K562 (cell line): Measurements from ENCODE around the gene AHI1. TPM values are rescaled to one million over a fixed set of nuclear protein-coding genes. Genes with fewer than 3 reads are reported as not detected.

Source experiments
- AFF1 ChIP-seq, 2 experiments: fragments of 450-650 bp; IDR thresholded peaks; 2 replicates each; pipeline ENCODE4 v1.6.1; 2018; ENCODE audit warnings: mild to moderate bottlenecking in 2 of 2, low read depth in 1 of 2; ENCODE audit not compliant: partially characterized antibody in 2 of 2
- BRF1 ChIP-seq: IDR thresholded peaks from 3 replicates; pipeline ENCODE4 v1.6.1; 2011; ENCODE audit warnings: borderline replicate concordance, mild to moderate bottlenecking; ENCODE audit not compliant: insufficient read length; ENCODE audit errors: extremely low read depth
- C11orf30 ChIP-seq: fragments of 450-650 bp; IDR thresholded peaks from 2 replicates; pipeline ENCODE4 v1.6.1; 2016; ENCODE audit warnings: low read depth, mild to moderate bottlenecking
- CGGBP1 ChIP-seq: fragments of 250-450 bp; sonication (Bioruptor Pico); IDR thresholded peaks from 2 replicates; pipeline ENCODE4 v1.9.0; 2021; ENCODE audit warnings: mild to moderate bottlenecking
- CREM ChIP-seq: IDR thresholded peaks from 2 replicates; pipeline ENCODE4 v1.6.1; 2014; ENCODE audit warnings: antibody characterized with exemption, low read depth
- HEY1 ChIP-seq: fragments of 250-450 bp; sonication (Bioruptor Pico); IDR thresholded peaks from 2 replicates; pipeline ENCODE4 v1.5.0; 2020; ENCODE audit warnings: mild to moderate bottlenecking, moderate library complexity, borderline replicate concordance
- KLF13 ChIP-seq: fragments of 450-650 bp; IDR thresholded peaks from 2 replicates; pipeline ENCODE4 v1.6.1; 2016; ENCODE audit warnings: missing genetic modification characterization, low read depth, mild to moderate bottlenecking, missing compliant biosample characterization, moderate library complexity, borderline replicate concordance
- NCOA1 ChIP-seq: fragments of 450-650 bp; IDR thresholded peaks from 2 replicates; pipeline ENCODE4 v1.6.1; 2016; ENCODE audit warnings: low read depth
- NCOR1 ChIP-seq: fragments of 450-650 bp; IDR thresholded peaks from 2 replicates; pipeline ENCODE4 v1.6.1; 2016; ENCODE audit warnings: mild to moderate bottlenecking, moderate library complexity
- NR2F6 ChIP-seq: fragments of 450-650 bp; formaldehyde crosslinking; IDR thresholded peaks from 2 replicates; pipeline ENCODE4 v1.4.0; 2020; ENCODE audit warnings: mild to moderate bottlenecking
- PKNOX1 ChIP-seq: fragments of 450-650 bp; IDR thresholded peaks from 2 replicates; pipeline ENCODE4 v1.6.1; 2016
- SIN3B ChIP-seq: fragments of 450-650 bp; IDR thresholded peaks from 2 replicates; pipeline ENCODE4 v1.6.1; 2017; ENCODE audit warnings: low read depth, mild to moderate bottlenecking, moderate library complexity
- SNIP1 ChIP-seq: fragments of 450-650 bp; IDR thresholded peaks from 2 replicates; pipeline ENCODE4 v1.7.1; 2017; ENCODE audit warnings: low read depth, mild to moderate bottlenecking
- SOX6 ChIP-seq: fragments of 450-650 bp; IDR thresholded peaks from 2 replicates; pipeline ENCODE4 v1.6.1; 2014; ENCODE audit warnings: mild to moderate bottlenecking
- ZBTB33 ChIP-seq: sonication (generic); formaldehyde crosslinking; IDR thresholded peaks from 2 replicates; pipeline ENCODE4 v1.8.1; 2023; ENCODE audit warnings: mild to moderate bottlenecking, missing genetic modification reagents
- ZNF586 ChIP-seq: fragments of 450-650 bp; formaldehyde crosslinking; conservative IDR thresholded peaks from 2 replicates; pipeline ENCODE4 v1.4.0; 2020; ENCODE audit warnings: mild to moderate bottlenecking, moderate library complexity
- ZNF592 ChIP-seq: fragments of 450-650 bp; IDR thresholded peaks from 2 replicates; pipeline ENCODE4 v1.6.1; 2017; ENCODE audit warnings: antibody characterized with exemption, mild to moderate bottlenecking
- polyA plus RNA-seq, 8 experiments: library from polyadenylated mRNA; depleted of rRNA in 4 of 8; stranded (reverse) in 5 of 8; unstranded in 3 of 8; fragments of >200 nt; fragmentation: Nextera tagmentation in 2 of 8; fragmentation: Illumina TruSeq in 1 of 8; extraction: Ambion mirVana in 2 of 8; extraction: Trizol in 1 of 8; gene quantifications; 2 replicates each; pipeline versions ENCODE4 v1.2.1 to v1.2.3, GENCODE V29; 2011 to 2014; ENCODE audit warnings: inconsistent platforms in 1 of 8, missing spikeins in 1 of 8
- total RNA-seq, 7 experiments: library from RNA; depleted of rRNA in 6 of 7; stranded (reverse); fragments of >200 nt in 6 of 7; fragmentation: Illumina TruSeq in 2 of 7; extraction: Trizol in 2 of 7; gene quantifications; 2 replicates each; pipeline versions ENCODE4 v1.2.1 to v1.2.3, GENCODE V29; 2011 to 2021; ENCODE audit warnings: low replicate concordance in 1 of 7

The AHI1 gene
- total and polyA plus RNA-seq, 9 of the 15 experiments (the other 6 are each of a cell fraction or from before 2014, with no cell fraction given), result 24.7 to 54.9 (median 32.2) TPM

- TF ChIP-seq ZNF592 (peak; percentile 18; the same call in 1 of the 2 replicates), PKNOX1 (no peak), SIN3B (no peak), SNIP1 (no peak), AFF1 (IDR thresholded peaks at IDR 0.05; ENCODE audit: low read depth in 1 of 2, partially characterized antibody in 2 of 2) (no peak), NCOR1 (peak; percentile 78), ZBTB33 (CRISPR knock-in tag) (0 out of 2 replicates have a peak, but pooled peaks have one; percentile 13), C11orf30 (no peak), BRF1 (no peak), NCOA1 (peak; percentile 52; the same call in 1 of the 2 replicates), SOX6 (peak; percentile 75), HEY1 (CRISPR knock-in tag) (no peak), CREM (no peak), NR2F6 (CRISPR knock-in tag) (no peak), ZNF586 (no peak), CGGBP1 (CRISPR knock-in tag) (no peak), KLF13 (tag) (no peak)
Measured at GRCh38 chr6:135304883-135305282, 192.7 kb downstream of the AHI1 start (continued).
